ENCODE results near the gene PKNOX2. TPM values are rescaled to one million over a fixed set of nuclear protein-coding genes. Genes with fewer than 3 reads are reported as not detected.
"Not testable (repeated sequence)": the region's sequence is repeated elsewhere in the genome, so short reads cannot be mapped to it uniquely, and the experiment has no call there.

PKNOX2 gene
- total RNA-seq, 1 experiment from 2014 or later, result 13.1 TPM

- H3K4me1 ChIP-seq, result peaks cover 47% of the 10 kb centered on the region
- peak; percentile 45 to 65 for DNase-seq
- H3K27me3 ChIP-seq, result no peaks in the 10 kb centered on the region
- no peaks in the 10 kb centered on the region for H3K36me3 ChIP-seq
- H3K9me3 ChIP-seq (replicated peaks), result no peaks in the 10 kb centered on the region
- H3K4me3 ChIP-seq, result no peak overlapping the region
- H3K27ac ChIP-seq, result peak overlapping the region; percentile 44
These were observed 51.4 kb downstream of the PKNOX2 start for GRCh38 chr11:125215976-125216375.

GRCh38 chr11:125218336-125218735 is 53.8 kb downstream of the PKNOX2 start:
- Histone ChIP-seq H3K4me3 (no peak overlapping the region), H3K9me3 (replicated peaks) (no peaks in the 10 kb centered on the region), H3K36me3 (no peaks in the 10 kb centered on the region), H3K4me1 (peaks cover 33% of the 10 kb centered on the region), H3K27me3 (no peaks in the 10 kb centered on the region), H3K27ac (no peak overlapping the region)
- DNase-seq, result no peak

GRCh38 chr11:125221461-125221860 is 56.9 kb downstream of the PKNOX2 start:
- H3K27me3 ChIP-seq, result no peaks in the 10 kb centered on the region
- H3K9me3 ChIP-seq (replicated peaks), result no peaks in the 10 kb centered on the region
- 0 out of 2 replicates have a peak, but pooled peaks cover 2% of the 10 kb centered on the region for H3K36me3 ChIP-seq
- H3K4me3 ChIP-seq, result no peak overlapping the region
- H3K4me1 ChIP-seq, result peaks cover 4% of the 10 kb centered on the region
- H3K27ac ChIP-seq, result no peak overlapping the region
- no peak for DNase-seq

GRCh38 chr11:125222494-125222893 is 57.9 kb downstream of the PKNOX2 start:
- no peaks in the 10 kb centered on the region for H3K4me1 ChIP-seq
- no peak overlapping the region for H3K27ac ChIP-seq
- no peaks in the 10 kb centered on the region for H3K27me3 ChIP-seq
- no peak for DNase-seq
- H3K4me3 ChIP-seq, result no peak overlapping the region
- H3K36me3 ChIP-seq, result 0 out of 2 replicates have a peak, but pooled peaks cover 2% of the 10 kb centered on the region
- H3K9me3 ChIP-seq (replicated peaks), result no peaks in the 10 kb centered on the region

- H3K9me3 ChIP-seq (replicated peaks); H3K36me3 ChIP-seq; H3K27ac ChIP-seq; H3K4me1 ChIP-seq; DNase-seq; H3K27me3 ChIP-seq; H3K4me3 ChIP-seq: not testable (repeated sequence)
These were observed 58.6 kb downstream of the PKNOX2 start for GRCh38 chr11:125223161-125223560.

GRCh38 chr11:125223901-125224361 is 59.4 kb downstream of the PKNOX2 start:
- Histone ChIP-seq H3K4me3 (no peak overlapping the region), H3K27ac (no peak overlapping the region)

GRCh38 chr11:125224391-125225021 is 60.0 kb downstream of the PKNOX2 start:
- Histone ChIP-seq H3K36me3 (0 out of 2 replicates have a peak, but pooled peaks cover 2% of the 10 kb centered on the region), H3K4me3 (no peak overlapping the region), H3K27me3 (no peaks in the 10 kb centered on the region), H3K4me1 (no peaks in the 10 kb centered on the region), H3K27ac (no peak overlapping the region), H3K9me3 (replicated peaks) (no peaks in the 10 kb centered on the region)
- DNase-seq, result peak; percentile 50 to 66

More at GRCh38 chr11:125223901-125224361, 59.4 kb downstream of the PKNOX2 start:
- Histone ChIP-seq H3K4me1 (no peaks in the 10 kb centered on the region), H3K27me3 (no peaks in the 10 kb centered on the region), H3K9me3 (replicated peaks) (no peaks in the 10 kb centered on the region), H3K36me3 (0 out of 2 replicates have a peak, but pooled peaks cover 2% of the 10 kb centered on the region)
- no peak for DNase-seq

- Histone ChIP-seq H3K27ac (no peak overlapping the region), H3K36me3 (0 out of 2 replicates have a peak, but pooled peaks cover 2% of the 10 kb centered on the region), H3K4me1 (no peaks in the 10 kb centered on the region), H3K27me3 (no peaks in the 10 kb centered on the region), H3K9me3 (replicated peaks) (no peaks in the 10 kb centered on the region), H3K4me3 (no peak overlapping the region)
- no peak for DNase-seq
These were observed 60.9 kb downstream of the PKNOX2 start for GRCh38 chr11:125225401-125225800.

- Histone ChIP-seq H3K4me1 (no peaks in the 10 kb centered on the region), H3K9me3 (replicated peaks) (no peaks in the 10 kb centered on the region), H3K4me3 (no peak overlapping the region), H3K27ac (no peak overlapping the region), H3K27me3 (no peaks in the 10 kb centered on the region), H3K36me3 (0 out of 2 replicates have a peak, but pooled peaks cover 2% of the 10 kb centered on the region)
- no peak for DNase-seq
These were observed 61.5 kb downstream of the PKNOX2 start for GRCh38 chr11:125226031-125226430.

GRCh38 chr11:125226706-125227105 is 62.2 kb downstream of the PKNOX2 start:
- Histone ChIP-seq H3K27ac (no peak overlapping the region), H3K4me1 (no peaks in the 10 kb centered on the region), H3K4me3 (no peak overlapping the region), H3K27me3 (no peaks in the 10 kb centered on the region), H3K36me3 (0 out of 2 replicates have a peak, but pooled peaks cover 2% of the 10 kb centered on the region), H3K9me3 (replicated peaks) (no peaks in the 10 kb centered on the region)
- DNase-seq, result no peak

GRCh38 chr11:125227151-125227550 is 62.6 kb downstream of the PKNOX2 start:
- H3K27me3 ChIP-seq, result no peaks in the 10 kb centered on the region
- H3K36me3 ChIP-seq, result 0 out of 2 replicates have a peak, but pooled peaks cover 2% of the 10 kb centered on the region
- no peak overlapping the region for H3K27ac ChIP-seq
- no peaks in the 10 kb centered on the region for H3K9me3 ChIP-seq (replicated peaks)
- H3K4me1 ChIP-seq, result no peaks in the 10 kb centered on the region
- DNase-seq, result no peak
- H3K4me3 ChIP-seq, result no peak overlapping the region

GRCh38 chr11:125228445-125228844 is 63.9 kb downstream of the PKNOX2 start:
- Histone ChIP-seq H3K4me3 (no peak overlapping the region), H3K27ac (no peak overlapping the region), H3K27me3 (no peaks in the 10 kb centered on the region), H3K36me3 (0 out of 2 replicates have a peak, but pooled peaks cover 2% of the 10 kb centered on the region), H3K9me3 (replicated peaks) (no peaks in the 10 kb centered on the region), H3K4me1 (no peaks in the 10 kb centered on the region)
- DNase-seq, result no peak

- Histone ChIP-seq H3K27ac (no peak overlapping the region), H3K36me3 (0 out of 2 replicates have a peak, but pooled peaks cover 2% of the 10 kb centered on the region), H3K9me3 (replicated peaks) (no peaks in the 10 kb centered on the region), H3K4me3 (no peak overlapping the region), H3K27me3 (no peaks in the 10 kb centered on the region), H3K4me1 (no peaks in the 10 kb centered on the region)
- DNase-seq, result no peak
These were observed 64.4 kb downstream of the PKNOX2 start for GRCh38 chr11:125228993-125229392.

- no peak for DNase-seq
These were observed 65.4 kb downstream of the PKNOX2 start for GRCh38 chr11:125229916-125230315.

GRCh38 chr11:125233116-125233515 is 68.6 kb downstream of the PKNOX2 start:
- no peaks in the 10 kb centered on the region for H3K27me3 ChIP-seq
- H3K4me1 ChIP-seq, result no peaks in the 10 kb centered on the region
- no peak overlapping the region for H3K4me3 ChIP-seq
- DNase-seq, result no peak
- H3K9me3 ChIP-seq (replicated peaks), result no peaks in the 10 kb centered on the region
- peaks cover 3% of the 10 kb centered on the region; the same call in 1 of the 2 replicates for H3K36me3 ChIP-seq
- no peak overlapping the region for H3K27ac ChIP-seq

More at GRCh38 chr11:125229916-125230315, 65.4 kb downstream of the PKNOX2 start:
- Histone ChIP-seq H3K27ac (no peak overlapping the region), H3K4me1 (no peaks in the 10 kb centered on the region), H3K27me3 (no peaks in the 10 kb centered on the region), H3K36me3 (0 out of 2 replicates have a peak, but pooled peaks cover under 1% of the 10 kb centered on the region), H3K9me3 (replicated peaks) (no peaks in the 10 kb centered on the region), H3K4me3 (no peak overlapping the region)

Data from SJCRH30 (cell line).